Measurements from ENCODE around the gene CACNA2D3. TPM values are rescaled to one million over a fixed set of nuclear protein-coding genes. Genes with fewer than 3 reads are reported as not detected.

The CACNA2D3 gene
- total and polyA plus RNA-seq, 4 donors, result 0.38 to 2.5 (median 1.1) TPM

DNA sequence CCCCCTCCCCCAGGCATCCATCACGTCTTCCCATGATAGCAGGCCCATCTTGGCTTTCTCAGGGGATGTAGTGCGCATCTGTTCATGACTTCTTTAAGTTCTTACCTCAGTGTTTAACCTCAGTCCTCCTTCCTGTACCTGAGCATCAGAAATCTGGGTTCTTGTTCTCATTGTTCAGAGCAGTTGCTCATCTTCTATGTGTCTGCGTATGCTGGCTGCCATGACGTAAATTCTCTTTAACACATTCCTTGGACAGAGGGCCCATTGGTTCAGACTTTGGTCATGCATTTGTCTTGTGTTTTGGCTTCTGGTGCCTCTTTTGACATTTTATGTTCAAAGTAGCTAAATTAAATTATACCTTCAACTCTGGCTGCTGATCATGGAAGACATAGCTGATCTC lies 227.3 kb downstream of the CACNA2D3 start:
- H3K4me3 ChIP-seq, result no peak overlapping the region
- whole genome bisulfite sequencing, 2 donors, result 64 to 67% methylated on average over 4 of the region's 4 CpGs
- no peaks in the 10 kb centered on the region for H3K27me3 ChIP-seq (ENCODE audit: control insufficient read depth in 3 of 3, insufficient read depth in 3 of 3, low read length in 2 of 3)
- no peak overlapping the region for H3K27ac ChIP-seq (ENCODE audit: low read depth in 1 of 2, low read length in 1 of 2)
- no peaks in the 10 kb centered on the region for H3K36me3 ChIP-seq (ENCODE audit: control insufficient read depth in 4 of 4, insufficient read depth in 4 of 4, low read length in 4 of 4)
- peaks cover 0 to 46% (median 12%) of the 10 kb centered on the region in 5 donors for H3K4me1 ChIP-seq (ENCODE audit: control insufficient read depth in 5 of 5, insufficient read depth in 5 of 5, low read length in 5 of 5)
- peak in 1 of 3 donors; percentile 88 for DNase-seq
- TF ChIP-seq, protein P1, sequence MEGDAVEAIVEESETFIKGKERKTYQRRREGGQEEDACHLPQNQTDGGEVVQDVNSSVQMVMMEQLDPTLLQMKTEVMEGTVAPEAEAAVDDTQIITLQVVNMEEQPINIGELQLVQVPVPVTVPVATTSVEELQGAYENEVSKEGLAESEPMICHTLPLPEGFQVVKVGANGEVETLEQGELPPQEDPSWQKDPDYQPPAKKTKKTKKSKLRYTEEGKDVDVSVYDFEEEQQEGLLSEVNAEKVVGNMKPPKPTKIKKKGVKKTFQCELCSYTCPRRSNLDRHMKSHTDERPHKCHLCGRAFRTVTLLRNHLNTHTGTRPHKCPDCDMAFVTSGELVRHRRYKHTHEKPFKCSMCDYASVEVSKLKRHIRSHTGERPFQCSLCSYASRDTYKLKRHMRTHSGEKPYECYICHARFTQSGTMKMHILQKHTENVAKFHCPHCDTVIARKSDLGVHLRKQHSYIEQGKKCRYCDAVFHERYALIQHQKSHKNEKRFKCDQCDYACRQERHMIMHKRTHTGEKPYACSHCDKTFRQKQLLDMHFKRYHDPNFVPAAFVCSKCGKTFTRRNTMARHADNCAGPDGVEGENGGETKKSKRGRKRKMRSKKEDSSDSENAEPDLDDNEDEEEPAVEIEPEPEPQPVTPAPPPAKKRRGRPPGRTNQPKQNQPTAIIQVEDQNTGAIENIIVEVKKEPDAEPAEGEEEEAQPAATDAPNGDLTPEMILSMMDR (IDR thresholded peaks at IDR 0.05; ENCODE audit: control extremely low read depth, extremely low read depth), result no peak
- no peaks in the 10 kb centered on the region for H3K9me3 ChIP-seq (ENCODE audit: control insufficient read depth in 4 of 4, insufficient read depth in 3 of 4, low read length in 3 of 4)
- no peak overlapping the region for H3K9ac ChIP-seq (ENCODE audit: insufficient read depth in 1 of 2, low read length in 2 of 2)
- no peak for ATAC-seq (ENCODE audit: insufficient read depth, low FRiP score)

DNA sequence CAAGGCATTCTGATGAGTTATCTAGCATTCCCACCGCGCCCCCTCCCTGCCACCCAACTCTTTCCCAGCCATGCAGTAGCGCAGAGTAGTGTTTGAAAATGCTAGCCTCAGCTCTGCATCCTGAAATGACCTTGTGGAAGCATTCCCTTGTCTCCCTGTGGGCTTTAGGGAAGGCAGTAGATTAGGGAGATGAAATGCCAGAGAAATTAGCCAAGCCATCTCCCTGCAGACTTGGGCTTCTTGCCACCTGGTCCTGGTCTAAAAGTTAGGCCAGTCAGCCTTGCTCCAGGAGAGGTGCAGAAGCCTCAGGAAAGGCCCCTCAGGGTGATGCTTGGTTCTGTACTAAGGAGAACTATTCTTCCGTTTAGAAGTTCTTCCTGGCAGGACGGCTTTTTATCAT lies 231.2 kb downstream of the CACNA2D3 start:
- peaks cover 3 to 74% (median 31%) of the 10 kb centered on the region in 5 donors for H3K4me1 ChIP-seq (ENCODE audit: control insufficient read depth in 5 of 5, insufficient read depth in 5 of 5, low read length in 5 of 5)
- 64 to 86% methylated on average over 5 of the region's 5 CpGs for WGBS, 2 donors
- no peak overlapping the region for H3K27ac ChIP-seq (ENCODE audit: low read depth in 1 of 2, low read length in 1 of 2)
- H3K4me3 ChIP-seq, result no peak overlapping the region
- H3K9ac ChIP-seq (ENCODE audit: insufficient read depth in 1 of 2, low read length in 2 of 2), result no peak overlapping the region
- no peaks in the 10 kb centered on the region for H3K27me3 ChIP-seq (ENCODE audit: control insufficient read depth in 3 of 3, insufficient read depth in 3 of 3, low read length in 2 of 3)
- TF ChIP-seq, protein P1 (IDR thresholded peaks at IDR 0.05; ENCODE audit: control extremely low read depth, extremely low read depth), result no peak
- DNase-seq, result peak in 1 of 3 donors; percentile 15
- H3K9me3 ChIP-seq (ENCODE audit: control insufficient read depth in 4 of 4, insufficient read depth in 3 of 4, low read length in 3 of 4), result no peaks in the 10 kb centered on the region
- no peaks in the 10 kb centered on the region for H3K36me3 ChIP-seq (ENCODE audit: control insufficient read depth in 4 of 4, insufficient read depth in 4 of 4, low read length in 4 of 4)
- ATAC-seq (ENCODE audit: insufficient read depth, low FRiP score), result no peak

DNA sequence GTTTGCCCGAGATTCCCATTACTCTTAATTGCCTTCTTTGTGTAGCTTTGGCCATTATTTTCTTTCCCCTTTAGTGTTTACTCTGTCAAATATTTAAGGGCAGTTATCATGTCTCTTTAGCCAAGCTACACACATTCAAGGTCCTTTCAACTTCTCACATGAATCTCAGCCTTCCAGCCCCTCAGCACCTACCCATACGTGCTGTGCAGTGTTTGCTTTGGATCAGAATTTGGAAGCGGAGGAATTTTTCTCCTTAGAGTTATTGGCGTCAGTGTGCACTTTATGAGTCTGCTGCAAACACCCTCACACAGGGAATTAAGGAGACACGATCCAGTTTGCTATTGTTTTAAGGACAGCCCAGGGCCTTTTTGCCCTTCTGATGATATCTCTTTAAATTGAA lies 231.6 kb downstream of the CACNA2D3 start:
- Histone ChIP-seq H3K4me3 (no peak overlapping the region), H3K27me3 (ENCODE audit: control insufficient read depth in 3 of 3, insufficient read depth in 3 of 3, low read length in 2 of 3) (no peaks in the 10 kb centered on the region), H3K4me1 (ENCODE audit: control insufficient read depth in 5 of 5, insufficient read depth in 5 of 5, low read length in 5 of 5) (peaks cover 3 to 74% (median 31%) of the 10 kb centered on the region in 5 donors), H3K36me3 (ENCODE audit: control insufficient read depth in 4 of 4, insufficient read depth in 4 of 4, low read length in 4 of 4) (no peaks in the 10 kb centered on the region), H3K27ac (ENCODE audit: low read depth in 1 of 2, low read length in 1 of 2) (no peak overlapping the region), H3K9ac (ENCODE audit: insufficient read depth in 1 of 2, low read length in 2 of 2) (no peak overlapping the region), H3K9me3 (ENCODE audit: control insufficient read depth in 4 of 4, insufficient read depth in 3 of 4, low read length in 3 of 4) (no peaks in the 10 kb centered on the region)
- DNase-seq (peak in 1 of 3 donors; percentile 24), ATAC-seq (ENCODE audit: insufficient read depth, low FRiP score) (no peak)
- WGBS, 2 donors, result 50 to 69% methylated on average over 5 of the region's 5 CpGs
- TF ChIP-seq, protein P1 (IDR thresholded peaks at IDR 0.05; ENCODE audit: control extremely low read depth, extremely low read depth), result no peak

DNA sequence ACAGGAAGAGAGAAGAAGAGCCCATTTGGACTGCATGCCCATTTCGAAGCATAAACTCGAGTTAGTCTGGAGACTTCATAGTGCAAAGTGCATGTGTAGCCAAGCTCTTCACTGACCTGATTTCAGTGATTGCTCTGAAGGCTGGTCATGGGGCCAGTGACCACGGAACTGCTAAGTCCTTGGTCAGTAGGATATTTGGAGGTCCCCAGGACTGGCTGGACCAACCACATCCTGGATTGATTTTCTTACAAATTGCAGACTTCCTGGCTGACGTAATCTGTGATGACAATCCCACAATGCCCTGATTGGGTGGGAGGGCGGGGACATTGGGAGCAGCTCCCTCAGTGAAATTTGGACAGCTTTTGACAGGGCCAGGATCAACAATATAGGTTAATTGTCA lies 233.4 kb downstream of the CACNA2D3 start:
- Histone ChIP-seq H3K9ac (ENCODE audit: insufficient read depth in 1 of 2, low read length in 2 of 2) (no peak overlapping the region), H3K27me3 (ENCODE audit: control insufficient read depth in 3 of 3, insufficient read depth in 3 of 3, low read length in 2 of 3) (no peaks in the 10 kb centered on the region), H3K9me3 (ENCODE audit: control insufficient read depth in 4 of 4, insufficient read depth in 3 of 4, low read length in 3 of 4) (no peaks in the 10 kb centered on the region), H3K27ac (ENCODE audit: low read depth in 1 of 2, low read length in 1 of 2) (no peak overlapping the region), H3K4me1 (ENCODE audit: control insufficient read depth in 5 of 5, insufficient read depth in 5 of 5, low read length in 5 of 5) (peaks cover 3 to 62% (median 27%) of the 10 kb centered on the region in 5 donors), H3K36me3 (ENCODE audit: control insufficient read depth in 4 of 4, insufficient read depth in 4 of 4, low read length in 4 of 4) (no peaks in the 10 kb centered on the region), H3K4me3 (no peak overlapping the region)
- TF ChIP-seq, protein P1 (IDR thresholded peaks at IDR 0.05; ENCODE audit: control extremely low read depth, extremely low read depth), result no peak
- 72 to 75% methylated on average over 5 of the region's 5 CpGs for WGBS, 2 donors
- peak in 1 of 3 donors; percentile 25 for DNase-seq
- no peak for ATAC-seq (ENCODE audit: insufficient read depth, low FRiP score)
